Loucy (cell line): Measurements from ENCODE around the gene AGPAT3.

ENCODE experiments used
- EZH2phosphoT487 ChIP-seq: fragments of 200-600 bp; IDR thresholded peaks from 2 replicates; pipeline ENCODE4 v1.6.1; 2018; ENCODE audit warnings: antibody characterized with exemption, mild to moderate bottlenecking, moderate library complexity, borderline replicate concordance
- TF ChIP-seq, protein P1 (sequence below): fragments of 200-600 bp; sonication (generic); conservative IDR thresholded peaks from 2 replicates; pipeline ENCODE4 v1.5.1; 2014; ENCODE audit warnings: mild to moderate bottlenecking, antibody characterized with exemption, low read length

DNA sequence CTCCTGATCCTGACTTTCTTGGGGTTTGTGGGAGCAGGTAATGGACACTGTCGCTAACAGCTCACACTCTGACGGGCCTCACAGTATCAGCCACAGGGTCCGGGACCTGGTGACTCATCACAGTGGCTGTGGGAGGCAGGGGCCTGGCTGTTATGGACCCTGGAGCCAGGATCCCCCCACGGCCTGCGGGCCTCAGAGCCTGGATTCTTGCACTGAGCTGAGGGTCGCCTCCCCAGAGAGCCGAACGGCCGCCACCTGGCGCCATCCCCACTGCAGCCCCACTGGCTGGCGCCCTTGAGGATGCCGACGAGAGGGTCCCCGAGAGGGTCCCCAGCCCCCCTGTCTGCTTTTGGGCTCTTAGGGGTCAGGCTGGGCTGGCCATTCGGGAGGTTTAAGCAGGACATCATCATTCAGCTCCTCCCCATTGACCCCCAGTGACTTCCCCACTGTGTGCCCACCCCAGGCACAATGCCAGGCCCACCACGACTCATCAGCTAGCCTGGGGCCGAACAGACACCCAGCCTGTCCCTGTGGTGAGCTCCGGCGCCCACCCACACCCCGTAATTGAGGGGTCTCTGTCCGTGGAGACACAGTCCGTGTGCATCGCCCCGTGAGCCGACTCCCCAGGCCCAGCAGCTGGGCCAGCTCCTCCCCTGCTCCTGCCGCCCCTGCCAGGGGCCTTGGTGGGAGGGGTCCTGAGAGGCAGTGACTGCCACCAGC lies 116.3 kb downstream of the AGPAT3 start:
- TF ChIP-seq, protein P1, sequence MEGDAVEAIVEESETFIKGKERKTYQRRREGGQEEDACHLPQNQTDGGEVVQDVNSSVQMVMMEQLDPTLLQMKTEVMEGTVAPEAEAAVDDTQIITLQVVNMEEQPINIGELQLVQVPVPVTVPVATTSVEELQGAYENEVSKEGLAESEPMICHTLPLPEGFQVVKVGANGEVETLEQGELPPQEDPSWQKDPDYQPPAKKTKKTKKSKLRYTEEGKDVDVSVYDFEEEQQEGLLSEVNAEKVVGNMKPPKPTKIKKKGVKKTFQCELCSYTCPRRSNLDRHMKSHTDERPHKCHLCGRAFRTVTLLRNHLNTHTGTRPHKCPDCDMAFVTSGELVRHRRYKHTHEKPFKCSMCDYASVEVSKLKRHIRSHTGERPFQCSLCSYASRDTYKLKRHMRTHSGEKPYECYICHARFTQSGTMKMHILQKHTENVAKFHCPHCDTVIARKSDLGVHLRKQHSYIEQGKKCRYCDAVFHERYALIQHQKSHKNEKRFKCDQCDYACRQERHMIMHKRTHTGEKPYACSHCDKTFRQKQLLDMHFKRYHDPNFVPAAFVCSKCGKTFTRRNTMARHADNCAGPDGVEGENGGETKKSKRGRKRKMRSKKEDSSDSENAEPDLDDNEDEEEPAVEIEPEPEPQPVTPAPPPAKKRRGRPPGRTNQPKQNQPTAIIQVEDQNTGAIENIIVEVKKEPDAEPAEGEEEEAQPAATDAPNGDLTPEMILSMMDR = no peak
- TF ChIP-seq EZH2phosphoT487 = no peak
